Naive thymus-derived CD4-positive, alpha-beta T cell (primary cell): ENCODE data around the gene MICAL1. TPM values are rescaled to one million over a fixed set of nuclear protein-coding genes. Genes with fewer than 3 reads are reported as not detected.

Source experiments
- ATAC-seq: fragments of 150-1000 bp; cut with Tn5 transposase; 2 replicates; pipeline ENCODE4 v1.10.0; 2021; ENCODE audit warnings: mild to moderate bottlenecking, moderate library complexity
- CTCF ChIA-PET: fragments of 350-600 bp; sonication (Branson Sonifier 250); formaldehyde crosslinking; loops from one replicate; lab custom pipeline; 2021; ENCODE audit warnings: antibody characterized with exemption; lab: Charles Lee
- POLR2A ChIA-PET: fragments of 350-600 bp; sonication (Branson Sonifier 250); formaldehyde crosslinking; loops from one replicate; lab custom pipeline; 2021; ENCODE audit warnings: antibody characterized with exemption, inconsistent platforms; lab: Charles Lee
- DNase-seq, 9 donors: peaks; one replicate each; pipeline versions ENCODE4 v3.0.0 to v3.0.0-alpha.2; 2020 to 2022; ENCODE audit warnings: mixed read lengths in 1 of 9
- H3K27ac ChIP-seq: one replicate; pipeline ENCODE4 v1.7.0; 2013; ENCODE audit warnings: mild to moderate bottlenecking, low read depth, low read length, moderate library complexity
- H3K27me3 ChIP-seq, 2 donors: one replicate each; pipeline ENCODE4 v1.7.0; 2013; ENCODE audit warnings: low read length in 2 of 2, mild to moderate bottlenecking in 2 of 2, moderate library complexity in 2 of 2; ENCODE audit not compliant: control insufficient read depth in 2 of 2, insufficient read depth in 2 of 2
- H3K36me3 ChIP-seq, 3 experiments: 1 replicate in 2 of 3; 2 replicates in 1 of 3; pipeline ENCODE4 v1.7.0; 2013; ENCODE audit warnings: low read length in 3 of 3, mild to moderate bottlenecking in 3 of 3, moderate library complexity in 1 of 3; ENCODE audit not compliant: insufficient read depth in 3 of 3, control insufficient read depth in 2 of 3
- H3K4me1 ChIP-seq, 2 donors: one replicate each; pipeline ENCODE4 v1.7.0; 2013; ENCODE audit warnings: low read length in 2 of 2, mild to moderate bottlenecking in 2 of 2, moderate library complexity in 1 of 2; ENCODE audit not compliant: control insufficient read depth in 2 of 2, insufficient read depth in 2 of 2
- H3K4me3 ChIP-seq: 2 replicates; pipeline ENCODE4 v1.7.0; 2013; ENCODE audit warnings: mild to moderate bottlenecking, low read length
- H3K9me3 ChIP-seq, 3 experiments: 1 replicate in 2 of 3; 2 replicates in 1 of 3; pipeline ENCODE4 v1.7.0; 2013; ENCODE audit warnings: low read length in 3 of 3; ENCODE audit not compliant: control insufficient read depth in 2 of 3
- H3K27ac Mint-ChIP-seq, 9 donors: one replicate each; pipeline ENCODE4 v1.8.0; 2020 to 2022; ENCODE audit warnings: mixed read lengths in 9 of 9, mild to moderate bottlenecking in 8 of 9, moderate library complexity in 5 of 9, inconsistent platforms in 2 of 9
- H3K27me3 Mint-ChIP-seq, 5 donors: one replicate each; pipeline ENCODE4 v1.8.0; 2021 to 2022; ENCODE audit warnings: mixed read lengths in 5 of 5, mild to moderate bottlenecking in 1 of 5
- H3K36me3 Mint-ChIP-seq, 5 donors: one replicate each; pipeline ENCODE4 v1.8.0; 2020 to 2022; ENCODE audit warnings: mixed read lengths in 5 of 5, mild to moderate bottlenecking in 3 of 5, inconsistent platforms in 1 of 5
- H3K4me1 Mint-ChIP-seq, 7 donors: one replicate each; pipeline ENCODE4 v1.8.0; 2020 to 2022; ENCODE audit warnings: mixed read lengths in 7 of 7, mild to moderate bottlenecking in 3 of 7, inconsistent platforms in 1 of 7
- H3K4me3 Mint-ChIP-seq, 10 donors: one replicate each; pipeline ENCODE4 v1.8.0; 2020 to 2022; ENCODE audit warnings: mild to moderate bottlenecking in 10 of 10, mixed read lengths in 10 of 10, moderate library complexity in 6 of 10, inconsistent platforms in 2 of 10
- H3K9me3 Mint-ChIP-seq, 11 donors: one replicate each; pipeline ENCODE4 v1.8.0; 2020 to 2022; ENCODE audit warnings: mixed read lengths in 11 of 11, mild to moderate bottlenecking in 4 of 11, inconsistent platforms in 1 of 11, moderate library complexity in 1 of 11
- intact Hi-C, 2 donors: fragments of 100-400 bp; cut with micrococcal nuclease; formaldehyde crosslinking; loops; one replicate each; pipeline ENCODE4 v1.15.1; 2023
- polyA plus RNA-seq, 2 donors: library from polyadenylated mRNA; unstranded; fragments of 300-500 nt; fragmentation: Illumina TruSeq; gene quantifications; one replicate each; pipeline ENCODE4 v1.2.3, GENCODE V29; 2021
- total RNA-seq, 6 experiments: library from RNA in 5 of 6; stranded (reverse) in 5 of 6; gene quantifications; 1 replicate in 5 of 6; 2 replicates in 1 of 6; pipeline ENCODE4 v1.2.3 and lab custom pipeline; 2021 to 2026

The MICAL1 gene
- total and polyA plus RNA-seq, 7 experiments from 2014 or later, result 18.3 to 125 (median 63.4) TPM

DNA sequence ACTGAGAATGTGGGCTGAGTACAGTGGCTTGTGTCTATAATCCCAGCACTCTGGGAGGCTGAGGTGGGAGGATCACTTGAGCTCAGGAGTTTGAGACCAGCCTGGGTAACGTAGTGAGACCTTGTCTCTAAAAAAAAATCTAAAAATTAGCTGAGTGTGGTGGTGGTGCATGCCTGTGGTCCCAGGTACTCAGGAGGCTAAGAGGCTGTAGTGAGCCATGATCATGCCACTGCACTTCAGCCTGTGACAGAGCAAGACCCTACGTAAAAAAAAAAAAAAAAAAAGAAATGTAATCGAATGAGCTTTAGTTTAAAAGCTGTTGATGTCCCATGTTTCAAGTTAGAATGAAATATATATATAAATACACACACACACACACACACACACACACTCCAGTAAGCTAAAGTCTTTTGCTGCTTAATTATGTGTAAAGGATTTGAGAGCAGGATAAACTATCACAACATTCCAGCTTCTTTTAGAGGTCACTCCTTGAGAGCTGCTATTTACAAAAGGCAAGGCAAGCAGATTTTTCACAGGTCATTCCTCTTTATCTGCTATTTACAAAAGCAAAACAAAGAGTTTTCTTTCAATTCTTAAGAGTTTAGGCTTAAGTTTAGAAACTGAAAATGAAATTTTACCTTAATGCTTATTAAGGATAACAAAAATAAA lies 4.7 kb upstream of the MICAL1 start:
- peak overlapping the region; percentile 31 to 92 (median 72) for H3K27ac Mint-ChIP-seq
- CTCF ChIA-PET, result interaction anchor here (0.6 to 2.0 kb wide), 5 partner anchors 8 to 77 kb away, joined by 3 to 8 read pairs (median 4); partner anchors contain the start of gene CD164
- Histone ChIP-seq H3K27me3 (no peaks in the 10 kb centered on the region), H3K27ac (peak overlapping the region; percentile 55), H3K4me3 (no peak overlapping the region), H3K9me3 (no peaks in the 10 kb centered on the region), H3K4me1 (peaks cover 30 to 32% of the 10 kb centered on the region in 2 donors), H3K36me3 (peaks cover 0 to 24% (median 5%) of the 10 kb centered on the region in 3 experiments)
- DNase-seq (no peak), ATAC-seq (no peak)
- no peaks in the 10 kb centered on the region for H3K27me3 Mint-ChIP-seq
- H3K36me3 Mint-ChIP-seq, result peaks cover 7 to 29% (median 22%) of the 10 kb centered on the region in 5 donors
- H3K4me3 Mint-ChIP-seq, result no peak overlapping the region
- intact Hi-C loops, result no loop called here
- H3K9me3 Mint-ChIP-seq, result peaks cover 0 to 5% (median 0%) of the 10 kb centered on the region in 11 donors
- H3K4me1 Mint-ChIP-seq, result peaks cover 18 to 63% (median 60%) of the 10 kb centered on the region in 7 donors
- POLR2A ChIA-PET, result interaction anchor here (0.7 to 7.1 kb wide), 5 partner anchors 11 to 720 kb away, joined by 3 to 58 read pairs (median 7); partner anchors contain the start of genes CDC40, PPIL6, SMPD2 and WASF1

DNA sequence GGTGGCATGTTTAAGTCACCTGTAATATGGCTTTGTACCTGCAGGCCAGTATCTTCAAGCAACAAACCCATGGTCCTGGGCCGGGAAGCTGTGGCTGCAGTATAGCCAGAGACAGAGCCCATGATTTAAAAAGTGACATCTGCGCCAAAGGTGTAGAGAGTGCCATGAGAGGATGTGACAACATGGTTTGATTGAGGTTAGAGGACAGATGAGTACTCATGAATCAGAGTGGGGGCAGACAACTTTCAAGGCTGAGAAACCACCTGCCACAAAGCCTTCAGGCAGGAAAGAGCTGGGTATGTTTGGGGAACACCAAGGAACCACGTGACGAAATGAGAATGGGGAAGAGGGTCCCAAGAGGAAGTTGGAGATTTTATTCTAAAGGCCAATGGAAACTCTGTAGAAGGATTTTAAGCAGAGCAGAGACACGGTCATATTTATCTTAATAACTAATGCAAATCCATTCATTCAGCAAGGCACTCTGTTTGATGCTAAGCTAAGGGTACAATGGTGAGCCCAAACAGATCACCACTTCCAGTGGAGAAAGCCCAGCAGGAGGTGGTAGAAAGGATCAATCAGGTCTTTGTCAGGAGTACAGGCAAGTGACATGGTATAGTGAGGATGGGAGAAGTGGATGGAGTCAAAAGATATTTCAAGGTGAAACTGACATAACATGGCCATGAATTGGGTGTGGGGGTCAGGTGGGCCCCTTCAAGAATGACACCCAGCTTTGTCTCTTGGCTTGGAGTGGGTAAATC lies 3.4 kb upstream of the MICAL1 start:
- DNase-seq, result peak in 5 of 9 donors; percentile 27 to 49 (median 40)
- Histone ChIP-seq H3K36me3 (peaks cover 0 to 18% (median 5%) of the 10 kb centered on the region in 3 experiments), H3K27ac (peak overlapping the region; percentile 55), H3K4me1 (peaks cover 33 to 36% of the 10 kb centered on the region in 2 donors), H3K9me3 (no peaks in the 10 kb centered on the region), H3K4me3 (no peak overlapping the region), H3K27me3 (no peaks in the 10 kb centered on the region)
- CTCF ChIA-PET, result interaction anchor here (2.0 kb wide), 1 partner anchor 33 kb away, joined by 8 read pairs; no protein-coding TSS in a partner anchor
- H3K27me3 Mint-ChIP-seq, result no peaks in the 10 kb centered on the region
- peak overlapping the region; percentile 58 to 92 (median 80) for H3K27ac Mint-ChIP-seq
- POLR2A ChIA-PET, result interaction anchor here (0.7 to 7.1 kb wide), 6 partner anchors 9 to 75 kb away, joined by 3 to 58 read pairs (median 6); partner anchors contain the start of genes PPIL6, SMPD2 and ZBTB24
- H3K9me3 Mint-ChIP-seq, result peaks cover 0 to 5% (median 0%) of the 10 kb centered on the region in 11 donors
- peaks cover 19 to 59% (median 59%) of the 10 kb centered on the region in 7 donors for H3K4me1 Mint-ChIP-seq
- intact Hi-C loops, result loop anchor here (1.0 to 10.0 kb wide), 7 partner anchors 19 to 1634 kb away; partner anchors contain the start of genes CDK19 (in 1 of the 2) and SCML4 (in 1 of the 2)
- H3K4me3 Mint-ChIP-seq, result peak overlapping the region in 5 of 10 donors; percentile 0 to 24 (median 2)
- peaks cover 6 to 28% (median 14%) of the 10 kb centered on the region in 5 donors for H3K36me3 Mint-ChIP-seq
- peak; percentile 12 for ATAC-seq

DNA sequence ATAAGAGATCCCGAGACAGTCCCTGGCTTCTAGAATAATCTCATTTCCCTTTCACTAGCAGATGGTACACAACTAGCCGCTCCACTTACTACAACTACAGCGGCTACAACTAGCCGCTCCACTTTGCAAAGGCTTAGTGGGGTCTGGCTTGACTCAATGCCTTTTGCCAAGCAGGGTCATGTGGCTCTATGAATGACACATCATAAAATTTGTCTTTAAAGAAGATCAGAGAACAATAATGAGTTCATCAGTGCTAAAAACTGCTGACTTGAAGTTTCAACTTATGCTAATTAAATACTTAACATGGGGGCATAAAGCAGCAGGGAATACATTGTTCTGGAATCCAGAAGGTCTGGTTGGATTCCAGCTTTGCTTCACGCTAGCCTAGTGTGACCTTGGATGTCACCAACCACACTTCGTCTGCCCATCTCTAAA lies 2.0 kb upstream of the MICAL1 start:
- ATAC-seq, result no peak
- Mint-ChIP-seq H3K4me3 (peak overlapping the region in 7 of 10 donors; percentile 16 to 96 (median 57)), H3K27ac (peak overlapping the region; percentile 57 to 92 (median 68)), H3K9me3 (peaks cover 0 to 5% (median 0%) of the 10 kb centered on the region in 11 donors), H3K27me3 (no peaks in the 10 kb centered on the region), H3K36me3 (peaks cover 6 to 25% (median 13%) of the 10 kb centered on the region in 5 donors), H3K4me1 (peaks cover 25 to 67% (median 58%) of the 10 kb centered on the region in 7 donors)
- no peak overlapping the region for H3K4me3 ChIP-seq
- peaks cover 0 to 14% (median 4%) of the 10 kb centered on the region in 3 experiments for H3K36me3 ChIP-seq
- ChIA-PET CTCF (interaction anchor here (1.1 kb wide), 2 partner anchors 74 to 270 kb away, joined by 4 read pairs; no protein-coding TSS in a partner anchor), POLR2A (interaction anchor here (2.4 to 7.1 kb wide), 4 partner anchors 8 to 75 kb away, joined by 7 to 58 read pairs (median 36); partner anchors contain the start of genes CD164, PPIL6, SMPD2 and ZBTB24)
- H3K27me3 ChIP-seq, result no peaks in the 10 kb centered on the region
- no peaks in the 10 kb centered on the region for H3K9me3 ChIP-seq
- DNase-seq, result no peak
- intact Hi-C loops, result loop anchor here (5.0 to 10.0 kb wide), 4 partner anchors 450 to 1633 kb away; partner anchors contain the start of genes CDK19 (in 1 of the 2) and SCML4 (in 1 of the 2)
- H3K4me1 ChIP-seq, result peaks cover 40 to 44% of the 10 kb centered on the region in 2 donors
- H3K27ac ChIP-seq, result peak overlapping the region; percentile 7

DNA sequence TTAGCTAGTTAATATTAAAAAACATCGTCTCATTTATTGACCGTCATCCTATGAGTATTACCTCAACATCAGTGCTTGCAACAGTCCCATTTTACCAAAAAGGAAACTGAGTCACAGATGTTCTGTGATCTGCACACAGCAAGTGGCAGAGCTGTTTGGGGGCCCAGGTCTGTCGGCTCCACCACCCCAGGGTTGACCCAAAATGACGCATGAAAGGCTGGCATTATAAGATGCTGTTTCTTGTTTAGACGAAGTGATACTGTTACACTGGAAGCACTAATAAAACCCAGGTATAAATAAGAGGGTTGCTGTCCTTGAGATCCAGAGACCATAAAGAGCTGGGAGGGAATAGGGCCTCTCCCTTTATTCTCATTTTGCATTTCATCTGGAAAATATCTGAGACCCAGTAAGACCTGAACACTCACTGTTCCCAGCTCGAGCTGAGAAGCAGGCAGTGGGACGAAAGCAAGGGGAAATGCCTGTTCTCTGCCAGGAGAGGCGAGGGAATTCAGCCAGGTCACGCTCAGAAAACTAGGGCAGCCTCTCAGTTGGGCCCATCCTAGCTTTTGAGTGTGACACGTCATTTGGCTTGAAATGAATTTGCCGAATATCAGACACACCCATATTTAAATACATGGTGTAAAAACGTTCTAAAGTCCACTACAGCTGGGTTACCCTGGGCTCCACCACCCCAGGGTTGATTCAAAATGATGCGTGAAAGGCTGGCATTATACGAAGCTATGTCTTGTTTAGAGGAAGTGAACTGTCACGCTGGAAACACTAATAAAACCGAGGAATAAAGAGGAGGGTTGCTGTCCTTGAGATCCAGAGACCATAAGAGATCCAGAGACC lies 1.4 kb upstream of the MICAL1 start:
- H3K4me1 Mint-ChIP-seq, result peaks cover 28 to 65% (median 58%) of the 10 kb centered on the region in 7 donors
- CTCF ChIA-PET, result interaction anchor here (1.1 kb wide), 2 partner anchors 74 to 269 kb away, joined by 4 read pairs; no protein-coding TSS in a partner anchor

DNA sequence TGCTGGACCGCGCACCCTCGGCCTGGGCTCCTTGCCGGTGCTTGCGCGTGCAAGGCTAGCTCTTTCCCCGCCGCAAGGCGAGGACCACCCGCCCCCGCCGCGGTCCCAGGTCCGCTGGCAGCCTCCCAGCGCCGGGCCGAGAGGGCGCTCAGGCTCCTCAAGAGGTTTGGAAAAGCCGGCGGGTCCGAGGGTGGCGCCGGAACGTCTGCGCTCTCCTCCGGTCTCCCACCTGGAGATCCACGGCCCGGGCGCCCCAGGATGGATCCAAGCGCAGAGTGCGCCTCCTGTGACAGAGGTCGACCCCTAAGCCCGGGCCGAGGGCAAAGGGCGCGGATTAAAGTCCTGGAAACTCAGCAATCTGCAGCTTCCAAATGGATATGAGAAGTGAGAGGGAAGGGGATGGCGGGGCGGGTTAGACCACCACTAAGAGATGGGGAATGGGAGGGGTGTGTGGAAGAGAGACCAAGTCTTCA lies 575 bp upstream of the MICAL1 start:
- DNase-seq, result no peak
- no peaks in the 10 kb centered on the region for H3K27me3 ChIP-seq
- Mint-ChIP-seq H3K27ac (peak overlapping the region in 5 of 9 donors; percentile 66 to 93 (median 86)), H3K4me3 (peak overlapping the region; percentile 57 to 99 (median 81)), H3K27me3 (no peaks in the 10 kb centered on the region), H3K36me3 (peaks cover 0 to 18% (median 4%) of the 10 kb centered on the region in 5 donors), H3K4me1 (peaks cover 28 to 66% (median 59%) of the 10 kb centered on the region in 7 donors), H3K9me3 (peaks cover 0 to 2% (median 0%) of the 10 kb centered on the region in 11 donors)
- peak overlapping the region; percentile 57 for H3K4me3 ChIP-seq
- POLR2A ChIA-PET, result interaction anchor here (0.7 to 7.1 kb wide), 9 partner anchors 10 to 896 kb away, joined by 3 to 58 read pairs (median 5); partner anchors contain the start of genes CD164, FOXO3, PPIL6 and SMPD2
- no peaks in the 10 kb centered on the region for H3K9me3 ChIP-seq
- intact Hi-C loops, result loop anchor here (5.0 to 10.0 kb wide), 4 partner anchors 449 to 1631 kb away; partner anchors contain the start of genes CDK19 (in 1 of the 2) and SCML4 (in 1 of the 2)
- H3K27ac ChIP-seq, result peak overlapping the region; percentile 67
- peaks cover 0 to 19% (median 10%) of the 10 kb centered on the region in 3 experiments for H3K36me3 ChIP-seq
- peaks cover 40 to 44% of the 10 kb centered on the region in 2 donors for H3K4me1 ChIP-seq
- CTCF ChIA-PET, result interaction anchor here (1.0 to 1.3 kb wide), 3 partner anchors 11 to 73 kb away, joined by 3 to 4 read pairs (median 3); no protein-coding TSS in a partner anchor
- no peak for ATAC-seq

More for the DNA sequence above, 1.4 kb upstream of the MICAL1 start:
- DNase-seq (no peak), ATAC-seq (no peak)
- H3K36me3 Mint-ChIP-seq, result peaks cover 2 to 19% (median 10%) of the 10 kb centered on the region in 5 donors
- peaks cover 0 to 4% (median 0%) of the 10 kb centered on the region in 11 donors for H3K9me3 Mint-ChIP-seq
- peaks cover 40 to 44% of the 10 kb centered on the region in 2 donors for H3K4me1 ChIP-seq
- H3K4me3 ChIP-seq, result no peak overlapping the region
- no peaks in the 10 kb centered on the region for H3K27me3 Mint-ChIP-seq
- H3K4me3 Mint-ChIP-seq, result peak overlapping the region; percentile 57 to 99 (median 75)
- no peaks in the 10 kb centered on the region for H3K27me3 ChIP-seq
- H3K27ac ChIP-seq, result peak overlapping the region; percentile 67
- intact Hi-C loops, result loop anchor here (5.0 to 10.0 kb wide), 4 partner anchors 450 to 1632 kb away; partner anchors contain the start of genes CDK19 (in 1 of the 2) and SCML4 (in 1 of the 2)
- no peaks in the 10 kb centered on the region for H3K9me3 ChIP-seq
- H3K27ac Mint-ChIP-seq, result peak overlapping the region; percentile 57 to 93 (median 82)
- POLR2A ChIA-PET, result interaction anchor here (0.8 to 7.1 kb wide), 8 partner anchors 11 to 897 kb away, joined by 3 to 58 read pairs (median 6); partner anchors contain the start of genes CD164, FOXO3, PPIL6 and SMPD2
- peaks cover 0 to 16% (median 5%) of the 10 kb centered on the region in 3 experiments for H3K36me3 ChIP-seq
